Measurements from ENCODE around the gene PCDH18.

PCDH18 gene

GRCh38 chr4:137474711-137475301 is 57.5 kb downstream of the PCDH18 start:
- H3K27ac ChIP-seq: no peak overlapping the region
- no peak for TF ChIP-seq CTCF (IDR thresholded peaks at IDR 0.05)
- no peak for TF ChIP-seq ZFX (IDR thresholded peaks at IDR 0.05; ENCODE audit: borderline replicate concordance)

GRCh38 chr4:137471895-137472294 is 60.4 kb downstream of the PCDH18 start:
- no peak for TF ChIP-seq CTCF (IDR thresholded peaks at IDR 0.05)
- TF ChIP-seq ZFX (IDR thresholded peaks at IDR 0.05; ENCODE audit: borderline replicate concordance): no peak

GRCh38 chr4:137471461-137471860 is 60.8 kb downstream of the PCDH18 start:
- TF ChIP-seq ZFX (IDR thresholded peaks at IDR 0.05; ENCODE audit: borderline replicate concordance): no peak
- no peak for TF ChIP-seq CTCF (IDR thresholded peaks at IDR 0.05)
- H3K27ac ChIP-seq: no peak overlapping the region

More at GRCh38 chr4:137471895-137472294, 60.4 kb downstream of the PCDH18 start:
- no peak overlapping the region for H3K27ac ChIP-seq

GRCh38 chr4:137470806-137471205 is 61.5 kb downstream of the PCDH18 start:
- H3K27ac ChIP-seq: no peak overlapping the region
- no peak for TF ChIP-seq CTCF (IDR thresholded peaks at IDR 0.05)
- TF ChIP-seq ZFX (IDR thresholded peaks at IDR 0.05; ENCODE audit: borderline replicate concordance): no peak
